PC-9 (cell line): ENCODE data around the gene MTA1.

Experiments
- CTCF ChIP-seq: fragments of 200-600 bp; sonication (generic); conservative IDR thresholded peaks from 2 replicates; pipeline ENCODE4 v1.6.1; 2017; ENCODE audit warnings: mixed run types, antibody characterized with exemption, mild to moderate bottlenecking, moderate library complexity
- EZH2 ChIP-seq: fragments of 200-600 bp; sonication (generic); IDR thresholded peaks from 2 replicates; pipeline ENCODE4 v1.8.0; 2017; ENCODE audit warnings: antibody characterized with exemption, low read depth

- TF ChIP-seq CTCF, result no peak
- no peak for TF ChIP-seq EZH2
Measured at GRCh38 chr14:105473033-105473676, 53.5 kb downstream of the MTA1 start.
